ENCODE measurements around the gene ZNF791. TPM values are rescaled to one million over a fixed set of nuclear protein-coding genes. Genes with fewer than 3 reads are reported as not detected.

ZNF791 gene
- total and polyA plus RNA-seq, 2 of the 13 experiments (the other 11 are each of a cell fraction or from before 2014, with no cell fraction given) = 12.8 to 17.4 TPM

DNA sequence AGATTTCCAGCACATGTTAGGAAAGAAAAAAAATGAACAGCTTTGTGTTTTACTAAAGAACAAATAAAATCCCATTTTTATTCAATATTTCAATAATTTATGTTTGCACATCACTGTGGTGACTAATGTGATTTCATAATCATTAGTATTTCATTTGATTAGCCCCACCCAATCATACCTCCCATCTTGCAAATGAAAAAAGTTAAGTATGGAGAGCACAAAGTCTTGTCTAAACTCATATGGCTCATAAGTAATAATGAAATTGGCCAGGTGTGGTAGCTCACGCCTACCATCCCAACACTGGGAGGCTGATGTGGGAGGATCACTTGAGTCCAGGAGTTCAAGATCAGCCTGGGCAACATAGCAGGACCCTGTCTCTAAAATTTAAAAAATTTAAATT, 3.9 kb upstream of the ZNF791 start:
- Histone ChIP-seq H3K36me3 (replicated peaks in 1 of 2; ENCODE audit: control insufficient read depth in 1 of 2, insufficient read depth in 2 of 2, low read length in 2 of 2) (peaks cover 0 to 19% of the 10 kb centered on the region in 2 experiments; a peak in 2 of 5 replicates), H3K27ac (ENCODE audit: extremely low read length, insufficient read depth, low read length) (no peak overlapping the region), H3K79me2 (ENCODE audit: insufficient read depth, low read length) (peaks cover 18% of the 10 kb centered on the region), H3K9me3 (ENCODE audit: low read length) (no peaks in the 10 kb centered on the region), H3K9ac (ENCODE audit: insufficient read depth, low read depth, low read length) (no peak overlapping the region), H2AFZ (ENCODE audit: low read length) (no peak overlapping the region), H4K20me1 (ENCODE audit: insufficient read depth, low read length) (no peaks in the 10 kb centered on the region), H3K27me3 (ENCODE audit: control insufficient read depth in 1 of 2, insufficient read depth in 2 of 2, low read length in 2 of 2) (no peaks in the 10 kb centered on the region; a peak in 1 of 5 replicates), H3K4me1 (ENCODE audit: insufficient read depth, low read length) (peaks cover 7% of the 10 kb centered on the region; the same call in 1 of the 2 replicates), H3K4me3 (replicated peaks in 1 of 3; ENCODE audit: insufficient read depth in 1 of 3, low read depth in 2 of 3, low read length in 3 of 3) (no peak overlapping the region), H3K4me2 (ENCODE audit: low read depth, low read length) (no peak overlapping the region)
- TF ChIP-seq SNAI1 (CRISPR knock-in tag; IDR thresholded peaks at IDR 0.05; ENCODE audit: borderline replicate concordance) (no peak), ZNF121 (CRISPR knock-in tag; IDR thresholded peaks at IDR 0.05) (no peak), SAFB2 (CRISPR knock-in tag; IDR thresholded peaks at IDR 0.05; ENCODE audit: borderline replicate concordance, low read depth) (no peak), MYNN (CRISPR knock-in tag; IDR thresholded peaks at IDR 0.05; ENCODE audit: low read depth) (no peak), NFKB2 (CRISPR knock-in tag; IDR thresholded peaks at IDR 0.05; ENCODE audit: borderline replicate concordance) (no peak), ZNF850 (CRISPR knock-in tag; conservative IDR thresholded peaks at IDR 0.05) (no peak), ZNF782 (CRISPR knock-in tag; IDR thresholded peaks at IDR 0.05; ENCODE audit: borderline replicate concordance) (no peak), ZNF781 (CRISPR knock-in tag; IDR thresholded peaks at IDR 0.05; ENCODE audit: borderline replicate concordance, not compliant biosample characterization) (no peak), ZNF746 (CRISPR knock-in tag; IDR thresholded peaks at IDR 0.05) (no peak), ZNF17 (CRISPR knock-in tag; IDR thresholded peaks at IDR 0.05) (no peak), RFX5 (IDR thresholded peaks at IDR 0.05; ENCODE audit: low read depth, low read length) (no peak), THAP11 (CRISPR knock-in tag; IDR thresholded peaks at IDR 0.05) (no peak), ZC3H4 (CRISPR knock-in tag; IDR thresholded peaks at IDR 0.05; ENCODE audit: borderline replicate concordance) (no peak), MAF1 (CRISPR knock-in tag; IDR thresholded peaks at IDR 0.05; ENCODE audit: borderline replicate concordance) (no peak), TOPORS (CRISPR knock-in tag; IDR thresholded peaks at IDR 0.05) (no peak)
- TF ChIP-seq, protein P1, sequence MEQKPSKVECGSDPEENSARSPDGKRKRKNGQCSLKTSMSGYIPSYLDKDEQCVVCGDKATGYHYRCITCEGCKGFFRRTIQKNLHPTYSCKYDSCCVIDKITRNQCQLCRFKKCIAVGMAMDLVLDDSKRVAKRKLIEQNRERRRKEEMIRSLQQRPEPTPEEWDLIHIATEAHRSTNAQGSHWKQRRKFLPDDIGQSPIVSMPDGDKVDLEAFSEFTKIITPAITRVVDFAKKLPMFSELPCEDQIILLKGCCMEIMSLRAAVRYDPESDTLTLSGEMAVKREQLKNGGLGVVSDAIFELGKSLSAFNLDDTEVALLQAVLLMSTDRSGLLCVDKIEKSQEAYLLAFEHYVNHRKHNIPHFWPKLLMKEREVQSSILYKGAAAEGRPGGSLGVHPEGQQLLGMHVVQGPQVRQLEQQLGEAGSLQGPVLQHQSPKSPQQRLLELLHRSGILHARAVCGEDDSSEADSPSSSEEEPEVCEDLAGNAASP (CRISPR knock-in tag; IDR thresholded peaks at IDR 0.05; ENCODE audit: borderline replicate concordance) = no peak
- TF ChIP-seq, protein P2, sequence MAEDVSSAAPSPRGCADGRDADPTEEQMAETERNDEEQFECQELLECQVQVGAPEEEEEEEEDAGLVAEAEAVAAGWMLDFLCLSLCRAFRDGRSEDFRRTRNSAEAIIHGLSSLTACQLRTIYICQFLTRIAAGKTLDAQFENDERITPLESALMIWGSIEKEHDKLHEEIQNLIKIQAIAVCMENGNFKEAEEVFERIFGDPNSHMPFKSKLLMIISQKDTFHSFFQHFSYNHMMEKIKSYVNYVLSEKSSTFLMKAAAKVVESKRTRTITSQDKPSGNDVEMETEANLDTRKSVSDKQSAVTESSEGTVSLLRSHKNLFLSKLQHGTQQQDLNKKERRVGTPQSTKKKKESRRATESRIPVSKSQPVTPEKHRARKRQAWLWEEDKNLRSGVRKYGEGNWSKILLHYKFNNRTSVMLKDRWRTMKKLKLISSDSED (CRISPR knock-in tag; IDR thresholded peaks at IDR 0.05) = no peak
- TF ChIP-seq, protein P3, sequence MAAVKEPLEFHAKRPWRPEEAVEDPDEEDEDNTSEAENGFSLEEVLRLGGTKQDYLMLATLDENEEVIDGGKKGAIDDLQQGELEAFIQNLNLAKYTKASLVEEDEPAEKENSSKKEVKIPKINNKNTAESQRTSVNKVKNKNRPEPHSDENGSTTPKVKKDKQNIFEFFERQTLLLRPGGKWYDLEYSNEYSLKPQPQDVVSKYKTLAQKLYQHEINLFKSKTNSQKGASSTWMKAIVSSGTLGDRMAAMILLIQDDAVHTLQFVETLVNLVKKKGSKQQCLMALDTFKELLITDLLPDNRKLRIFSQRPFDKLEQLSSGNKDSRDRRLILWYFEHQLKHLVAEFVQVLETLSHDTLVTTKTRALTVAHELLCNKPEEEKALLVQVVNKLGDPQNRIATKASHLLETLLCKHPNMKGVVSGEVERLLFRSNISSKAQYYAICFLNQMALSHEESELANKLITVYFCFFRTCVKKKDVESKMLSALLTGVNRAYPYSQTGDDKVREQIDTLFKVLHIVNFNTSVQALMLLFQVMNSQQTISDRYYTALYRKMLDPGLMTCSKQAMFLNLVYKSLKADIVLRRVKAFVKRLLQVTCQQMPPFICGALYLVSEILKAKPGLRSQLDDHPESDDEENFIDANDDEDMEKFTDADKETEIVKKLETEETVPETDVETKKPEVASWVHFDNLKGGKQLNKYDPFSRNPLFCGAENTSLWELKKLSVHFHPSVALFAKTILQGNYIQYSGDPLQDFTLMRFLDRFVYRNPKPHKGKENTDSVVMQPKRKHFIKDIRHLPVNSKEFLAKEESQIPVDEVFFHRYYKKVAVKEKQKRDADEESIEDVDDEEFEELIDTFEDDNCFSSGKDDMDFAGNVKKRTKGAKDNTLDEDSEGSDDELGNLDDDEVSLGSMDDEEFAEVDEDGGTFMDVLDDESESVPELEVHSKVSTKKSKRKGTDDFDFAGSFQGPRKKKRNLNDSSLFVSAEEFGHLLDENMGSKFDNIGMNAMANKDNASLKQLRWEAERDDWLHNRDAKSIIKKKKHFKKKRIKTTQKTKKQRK (IDR thresholded peaks at IDR 0.05; ENCODE audit: low read length) = no peak
- TF ChIP-seq, protein P4, sequence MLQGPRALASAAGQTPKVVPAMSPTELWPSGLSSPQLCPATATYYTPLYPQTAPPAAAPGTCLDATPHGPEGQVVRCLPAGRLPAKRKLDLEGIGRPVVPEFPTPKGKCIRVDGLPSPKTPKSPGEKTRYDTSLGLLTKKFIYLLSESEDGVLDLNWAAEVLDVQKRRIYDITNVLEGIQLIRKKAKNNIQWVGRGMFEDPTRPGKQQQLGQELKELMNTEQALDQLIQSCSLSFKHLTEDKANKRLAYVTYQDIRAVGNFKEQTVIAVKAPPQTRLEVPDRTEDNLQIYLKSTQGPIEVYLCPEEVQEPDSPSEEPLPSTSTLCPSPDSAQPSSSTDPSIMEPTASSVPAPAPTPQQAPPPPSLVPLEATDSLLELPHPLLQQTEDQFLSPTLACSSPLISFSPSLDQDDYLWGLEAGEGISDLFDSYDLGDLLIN (CRISPR knock-in tag; IDR thresholded peaks at IDR 0.05; ENCODE audit: borderline replicate concordance) = no peak
- DNase-seq (ENCODE audit: low spot score) (no peak), ATAC-seq (no peak), FAIRE-seq (no peak)
- in situ Hi-C loops (cut with HindIII; ENCODE audit: extremely low pct_ligation_motif_present, low pct_unique_long_range_greater_than_20kb) = no loop called here
- 100% methylated on average over 1 of the region's 1 CpG for WGBS (ENCODE audit: low lambda C conversion rate)
- BruUV-seq (replicated peaks) = no TSS peak
- intact Hi-C loops (cut with micrococcal nuclease; ENCODE audit: unreplicated experiment) = no loop called here
- ChIA-PET CTCF (ENCODE audit: low intra/inter-chr PET ratio, low total read pairs) (no interaction called here), POLR2A (no interaction called here)
